Measurements from ENCODE around the gene LTC4S. TPM values are rescaled to one million over a fixed set of nuclear protein-coding genes. Genes with fewer than 3 reads are reported as not detected.
"Not testable (repeated sequence)": the region's sequence is repeated elsewhere in the genome, so short reads cannot be mapped to it uniquely, and the experiment has no call there.

Gene LTC4S
- polyA plus RNA-seq, 4 donors, result 2.1 to 6.6 (median 2.7) TPM

- no peak for DNase-seq (ENCODE audit: low read depth in 4 of 4, low spot score in 3 of 4)
These were observed 28.3 kb downstream of the LTC4S start for GRCh38 chr5:179822059-179822432.

GRCh38 chr5:179822444-179822990, 28.7 kb downstream of the LTC4S start:
- DNase-seq (ENCODE audit: low read depth in 4 of 4, low spot score in 3 of 4), result no peak

DNA sequence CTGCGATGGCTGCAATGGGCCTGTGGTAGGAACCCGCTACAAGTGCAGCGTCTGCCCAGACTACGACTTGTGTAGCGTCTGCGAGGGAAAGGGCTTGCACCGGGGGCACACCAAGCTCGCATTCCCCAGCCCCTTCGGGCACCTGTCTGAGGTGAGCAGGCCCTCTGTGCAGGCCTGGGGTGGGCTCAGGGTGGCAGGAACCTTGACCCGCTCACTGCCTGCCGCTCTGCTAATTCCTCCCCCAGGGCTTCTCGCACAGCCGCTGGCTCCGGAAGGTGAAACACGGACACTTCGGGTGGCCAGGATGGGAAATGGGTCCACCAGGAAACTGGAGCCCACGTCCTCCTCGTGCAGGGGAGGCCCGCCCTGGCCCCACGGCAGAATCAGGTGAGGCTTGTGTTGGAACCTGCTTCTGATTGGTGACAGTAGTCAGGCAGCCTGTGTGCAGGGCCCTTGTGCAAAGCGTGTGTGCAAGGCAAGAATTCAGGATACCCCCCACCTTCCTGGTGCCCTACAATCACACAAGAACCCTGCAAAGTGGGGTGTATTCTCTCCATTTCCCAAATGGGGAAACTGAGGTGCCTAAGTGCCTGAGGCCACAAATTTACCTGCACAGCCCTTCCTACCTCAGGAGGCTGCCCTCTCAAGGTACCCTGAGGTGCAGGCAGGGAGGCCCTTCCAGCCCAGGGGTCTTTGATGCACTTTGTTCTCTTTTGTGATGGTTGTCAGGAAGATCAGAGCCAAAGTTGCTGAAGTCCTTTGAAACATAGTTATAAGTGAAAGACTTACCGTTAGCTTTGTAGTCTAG, 30.4 kb downstream of the LTC4S start:
- no peak for DNase-seq (ENCODE audit: low read depth in 4 of 4, low spot score in 3 of 4)

DNA sequence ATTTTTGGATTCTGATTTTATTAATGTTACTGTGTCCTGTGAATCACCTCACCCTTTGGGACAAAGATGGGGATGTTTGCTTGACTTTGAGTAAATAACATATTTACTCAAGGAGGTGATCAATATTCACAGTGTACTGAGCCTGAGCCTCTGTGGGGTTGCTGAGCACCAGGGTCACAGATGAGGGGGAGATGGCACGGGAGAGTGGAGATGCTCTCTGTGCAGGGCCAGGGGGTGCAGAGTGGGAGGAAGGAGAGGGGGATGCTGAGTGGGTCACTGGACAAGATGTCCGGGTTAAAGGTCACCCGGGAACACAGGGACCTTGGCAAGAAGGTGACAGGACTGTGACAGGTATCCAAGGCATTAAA, 30.9 kb downstream of the LTC4S start:
- no peak for DNase-seq (ENCODE audit: low read depth in 4 of 4, low spot score in 3 of 4)

- DNase-seq (ENCODE audit: low read depth in 4 of 4, low spot score in 3 of 4), result no peak
These were observed 31.9 kb downstream of the LTC4S start for GRCh38 chr5:179825655-179826182.

DNA sequence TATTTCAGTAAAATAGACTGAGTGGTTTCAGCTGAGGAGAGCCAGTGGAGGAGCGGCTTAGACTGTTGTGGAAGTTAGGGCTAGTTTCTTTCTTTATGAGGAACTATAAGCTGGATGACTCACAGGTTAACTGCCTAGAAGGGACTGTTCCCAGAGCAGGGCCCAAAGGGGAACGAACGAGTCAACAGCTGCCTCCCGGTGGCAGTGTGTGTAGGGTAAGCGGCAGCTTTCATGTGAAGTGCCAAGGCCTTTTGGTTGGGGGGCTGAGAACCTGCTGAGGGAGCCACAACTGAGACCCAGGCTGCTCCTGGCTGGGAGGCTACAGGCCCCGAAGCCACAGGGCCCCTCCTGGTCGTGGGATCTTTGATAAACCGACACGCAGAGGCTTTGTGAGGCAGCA, 33.9 kb downstream of the LTC4S start:
- DNase-seq (ENCODE audit: low read depth in 4 of 4, low spot score in 3 of 4), result no peak

DNA sequence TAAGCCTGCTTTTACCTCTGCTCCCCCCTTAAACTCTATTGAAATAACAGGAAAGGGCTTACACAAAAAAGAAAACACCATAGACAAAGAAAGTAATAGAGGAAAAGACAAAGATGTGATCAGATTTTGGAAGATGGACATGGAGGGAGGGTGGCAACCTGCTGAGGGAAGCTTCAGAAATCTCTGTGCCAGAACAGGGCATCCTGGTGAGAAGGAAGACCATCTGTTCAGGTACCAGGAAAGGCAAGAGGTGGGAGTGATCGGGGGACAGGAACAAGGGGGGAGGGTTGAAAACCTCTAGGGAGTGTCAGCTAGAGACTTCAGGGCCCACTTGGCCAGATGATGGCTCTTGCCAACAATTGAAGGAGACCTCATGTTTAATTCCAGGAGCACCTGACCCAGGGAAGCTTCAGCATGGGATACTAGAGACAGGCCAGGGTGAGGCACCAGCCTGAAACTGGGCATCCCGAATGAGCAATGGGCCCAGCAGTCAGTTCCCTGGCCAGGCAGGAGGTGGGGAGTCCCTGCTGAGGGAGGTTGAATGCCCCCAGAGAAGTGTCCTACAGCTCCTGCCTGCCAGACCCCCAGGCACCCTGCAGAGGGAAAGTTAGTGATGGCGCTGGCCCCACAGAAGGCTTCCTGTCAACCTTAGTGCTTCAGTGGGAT, 35.1 kb downstream of the LTC4S start:
- no peak for DNase-seq (ENCODE audit: low read depth in 4 of 4, low spot score in 3 of 4)

DNA sequence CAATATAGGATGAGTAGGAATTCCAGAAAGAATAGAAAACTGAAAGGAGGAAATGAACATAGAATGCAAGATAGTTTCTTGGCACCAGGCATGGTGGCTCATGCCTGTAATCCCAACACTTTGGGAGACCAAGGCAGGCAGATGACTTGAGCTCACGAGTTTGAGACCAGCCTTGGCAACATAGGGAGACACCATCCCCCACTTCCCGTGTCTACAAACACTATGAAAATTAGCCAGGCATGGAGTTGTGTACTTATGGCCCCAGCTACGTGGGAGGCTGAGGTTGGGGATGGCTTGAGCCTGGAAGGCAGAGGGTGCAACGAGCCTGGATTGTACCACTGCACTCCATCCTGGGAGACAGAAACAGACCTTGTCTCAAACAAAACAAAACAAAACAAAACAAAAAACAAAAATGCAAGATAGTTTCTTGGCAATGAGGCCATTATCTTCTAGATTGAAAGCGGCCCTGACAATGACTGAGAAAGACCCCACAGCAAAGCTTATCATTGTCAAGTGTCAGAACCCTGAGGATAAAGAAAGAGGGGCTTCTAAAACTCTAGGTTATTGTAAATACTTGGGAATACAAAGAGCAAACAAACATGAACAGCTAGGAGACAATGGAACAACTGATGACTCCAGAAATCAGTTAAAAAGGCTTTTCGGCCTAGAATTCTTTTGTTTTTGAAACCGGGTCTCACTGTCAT, 36.1 kb downstream of the LTC4S start:
- no peak for DNase-seq (ENCODE audit: low read depth in 4 of 4, low spot score in 3 of 4)

DNA sequence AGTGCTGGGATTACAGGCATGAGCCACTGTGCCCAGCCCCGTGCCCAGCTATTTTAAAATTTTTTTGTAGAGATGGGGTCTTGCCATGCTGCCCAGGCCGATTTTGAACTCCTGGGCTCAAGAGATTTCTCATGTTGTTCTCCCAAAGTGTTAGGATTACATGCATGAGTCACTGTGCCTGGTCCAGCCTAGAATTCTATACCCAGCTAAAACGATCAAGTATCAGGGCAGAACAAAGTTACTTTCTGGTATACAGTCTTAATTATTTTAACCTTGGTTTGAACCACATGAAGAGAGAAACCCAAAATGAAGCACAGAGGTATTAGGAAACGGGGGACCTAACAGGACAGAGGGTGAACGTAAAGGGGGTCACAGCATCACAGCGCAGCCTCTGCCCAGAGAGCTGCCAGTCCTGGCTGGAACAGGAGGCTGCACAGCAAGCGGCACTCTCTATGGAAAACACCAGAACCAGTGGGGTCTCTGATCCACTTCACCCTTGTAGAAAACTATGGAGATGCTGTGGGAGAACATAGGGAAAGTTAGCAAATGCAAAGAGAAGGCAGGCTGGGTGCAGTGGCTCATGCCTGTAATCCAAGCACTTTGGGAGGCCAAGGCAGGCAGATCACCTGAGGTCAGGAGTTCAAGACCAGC, 37.2 kb downstream of the LTC4S start:
- DNase-seq (ENCODE audit: low read depth in 4 of 4, low spot score in 3 of 4), result no peak

DNA sequence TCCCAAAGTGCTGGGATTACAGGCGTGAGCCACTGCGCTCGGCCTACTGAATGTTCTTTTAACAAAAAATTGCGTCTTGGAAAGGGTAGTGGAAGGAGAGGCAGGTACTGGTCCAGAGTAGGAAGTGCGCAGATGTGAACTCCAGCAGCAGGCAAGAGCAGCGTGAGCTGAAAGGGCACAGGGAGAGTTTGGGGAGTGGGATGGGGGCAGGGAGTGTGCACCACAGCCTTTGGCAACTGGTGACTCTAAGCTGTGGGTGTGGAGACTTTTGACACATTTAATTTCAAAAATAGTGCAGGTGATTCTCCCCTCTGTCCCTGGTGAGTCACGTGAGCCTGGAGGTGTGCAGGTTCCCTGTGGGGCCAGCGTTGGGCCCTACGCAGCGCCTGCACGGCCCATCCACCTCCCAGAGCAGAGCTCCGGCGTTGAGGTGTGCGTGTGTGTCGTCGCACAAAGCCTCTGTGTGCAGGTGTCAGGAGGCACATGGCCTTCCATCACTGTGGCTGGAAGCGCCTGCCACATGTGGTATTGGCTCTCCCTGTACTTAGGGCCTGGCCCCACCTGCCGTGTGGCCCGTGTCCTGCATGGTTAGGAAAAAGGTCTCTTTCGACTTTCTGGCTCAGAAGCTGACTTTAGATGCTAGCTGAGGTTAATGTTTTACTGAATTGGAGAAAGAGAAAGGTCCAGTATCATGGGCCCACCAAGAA, 38.4 kb downstream of the LTC4S start:
- no peak for DNase-seq (ENCODE audit: low read depth in 4 of 4, low spot score in 3 of 4)

DNA sequence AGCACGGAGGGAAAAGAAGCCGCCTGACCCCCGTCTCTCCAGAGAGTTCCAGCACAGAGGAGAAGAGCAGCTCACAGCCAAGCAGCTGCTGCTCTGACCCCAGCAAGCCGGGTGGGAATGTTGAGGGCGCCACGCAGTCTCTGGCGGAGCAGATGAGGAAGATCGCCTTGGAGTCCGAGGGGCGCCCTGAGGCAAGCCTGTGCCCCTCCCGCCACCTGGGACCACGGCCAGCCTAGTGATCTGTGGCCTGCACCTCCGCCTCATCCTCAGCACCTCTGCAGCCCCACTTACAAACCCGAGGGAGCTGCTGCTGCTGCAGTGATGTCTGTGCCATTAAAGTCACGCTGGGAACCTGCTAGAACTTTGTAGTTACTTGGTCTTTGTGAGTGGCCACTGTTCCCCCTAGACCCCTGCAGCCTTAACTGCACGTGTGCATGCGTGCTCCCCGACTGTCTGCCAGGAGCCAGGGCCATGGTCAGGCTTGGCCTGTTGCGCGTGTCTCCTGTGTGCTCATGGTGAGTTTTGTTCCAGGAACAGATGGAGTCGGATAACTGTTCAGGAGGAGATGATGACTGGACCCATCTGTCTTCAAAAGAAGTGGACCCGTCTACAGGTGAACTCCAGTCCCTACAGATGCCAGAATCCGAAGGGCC, 39.4 kb downstream of the LTC4S start:
- DNase-seq (ENCODE audit: low read depth in 4 of 4, low spot score in 3 of 4), result no peak

DNA sequence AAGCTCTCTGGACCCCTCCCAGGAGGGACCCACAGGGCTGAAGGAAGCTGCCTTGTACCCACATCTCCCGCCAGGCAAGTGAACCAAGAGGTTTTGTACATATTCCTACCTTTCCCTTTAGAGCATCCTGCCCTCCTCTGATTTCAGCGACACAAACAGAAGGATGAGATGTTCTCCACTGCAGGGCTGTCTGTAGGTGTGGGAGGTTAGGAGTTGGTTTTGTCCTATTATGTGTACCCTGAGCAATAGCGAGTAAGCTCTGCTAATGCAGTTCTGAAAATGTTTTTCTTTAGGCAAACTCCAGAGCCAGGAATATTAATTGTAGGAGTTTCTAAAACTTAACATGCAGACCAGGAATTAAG, 39.9 kb downstream of the LTC4S start:
- no peak for DNase-seq (ENCODE audit: low read depth in 4 of 4, low spot score in 3 of 4)

GRCh38 chr5:179834120-179834519, 40.3 kb downstream of the LTC4S start:
- no peak for DNase-seq (ENCODE audit: low read depth in 4 of 4, low spot score in 3 of 4)

- DNase-seq (ENCODE audit: low read depth in 4 of 4, low spot score in 3 of 4), result not testable (repeated sequence)
These were observed 41.1 kb downstream of the LTC4S start for GRCh38 chr5:179834871-179835270.

DNA sequence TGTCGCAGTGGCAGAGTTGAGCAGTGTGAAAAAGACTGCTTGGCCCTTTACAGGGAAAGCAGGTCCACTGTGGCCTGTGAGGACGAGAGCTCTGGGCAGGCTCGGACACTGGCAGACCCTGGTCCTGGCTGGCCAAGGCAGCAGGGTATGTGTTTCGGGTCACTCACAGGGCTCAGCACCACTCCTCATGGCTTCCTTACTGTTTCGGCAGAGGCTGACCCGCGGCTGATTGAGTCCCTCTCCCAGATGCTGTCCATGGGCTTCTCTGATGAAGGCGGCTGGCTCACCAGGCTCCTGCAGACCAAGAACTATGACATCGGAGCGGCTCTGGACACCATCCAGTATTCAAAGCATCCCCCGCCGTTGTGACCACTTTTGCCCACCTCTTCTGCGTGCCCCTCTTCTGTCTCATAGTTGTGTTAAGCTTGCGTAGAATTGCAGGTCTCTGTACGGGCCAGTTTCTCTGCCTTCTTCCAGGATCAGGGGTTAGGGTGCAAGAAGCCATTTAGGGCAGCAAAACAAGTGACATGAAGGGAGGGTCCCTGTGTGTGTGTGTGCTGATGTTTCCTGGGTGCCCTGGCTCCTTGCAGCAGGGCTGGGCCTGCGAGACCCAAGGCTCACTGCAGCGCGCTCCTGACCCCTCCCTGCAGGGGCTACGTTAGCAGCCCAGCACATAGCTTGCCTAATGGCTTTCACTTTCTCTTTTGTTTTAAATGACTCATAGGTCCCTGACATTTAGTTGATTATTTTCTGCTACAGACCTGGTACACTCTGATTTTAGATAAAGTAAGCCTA, 42.6 kb downstream of the LTC4S start:
- DNase-seq (ENCODE audit: low read depth in 4 of 4, low spot score in 3 of 4), result no peak

DNA sequence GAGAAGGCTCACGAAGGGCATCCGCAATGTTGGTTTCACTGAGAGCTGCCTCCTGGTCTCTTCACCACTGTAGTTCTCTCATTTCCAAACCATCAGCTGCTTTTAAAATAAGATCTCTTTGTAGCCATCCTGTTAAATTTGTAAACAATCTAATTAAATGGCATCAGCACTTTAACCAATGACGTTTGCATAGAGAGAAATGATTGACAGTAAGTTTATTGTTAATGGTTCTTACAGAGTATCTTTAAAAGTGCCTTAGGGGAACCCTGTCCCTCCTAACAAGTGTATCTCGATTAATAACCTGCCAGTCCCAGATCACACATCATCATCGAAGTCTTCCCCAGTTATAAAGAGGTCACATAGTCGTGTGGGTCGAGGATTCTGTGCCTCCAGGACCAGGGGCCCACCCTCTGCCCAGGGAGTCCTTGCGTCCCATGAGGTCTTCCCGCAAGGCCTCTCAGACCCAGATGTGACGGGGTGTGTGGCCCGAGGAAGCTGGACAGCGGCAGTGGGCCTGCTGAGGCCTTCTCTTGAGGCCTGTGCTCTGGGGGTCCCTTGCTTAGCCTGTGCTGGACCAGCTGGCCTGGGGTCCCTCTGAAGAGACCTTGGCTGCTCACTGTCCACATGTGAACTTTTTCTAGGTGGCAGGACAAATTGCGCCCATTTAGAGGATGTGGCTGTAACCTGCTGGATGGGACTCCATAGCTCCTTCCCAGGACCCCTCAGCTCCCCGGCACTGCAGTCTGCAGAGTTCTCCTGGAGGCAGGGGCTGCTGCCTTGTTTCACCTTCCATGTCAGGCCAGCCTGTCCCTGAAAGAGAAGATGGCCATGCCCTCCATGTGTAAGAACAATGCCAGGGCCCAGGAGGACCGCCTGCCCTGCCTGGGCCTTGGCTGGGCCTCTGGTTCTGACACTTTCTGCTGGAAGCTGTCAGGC, 43.6 kb downstream of the LTC4S start:
- no peak for DNase-seq (ENCODE audit: low read depth in 4 of 4, low spot score in 3 of 4)

GRCh38 chr5:179839328-179840256, 45.8 kb downstream of the LTC4S start:
- DNase-seq (ENCODE audit: low read depth in 4 of 4, low spot score in 3 of 4), result no peak
